GM12878 (cell line): ENCODE data around the gene PIAS1. TPM values are rescaled to one million over a fixed set of nuclear protein-coding genes. Genes with fewer than 3 reads are reported as not detected.
"Not testable (repeated sequence)": the region's sequence is repeated elsewhere in the genome, so short reads cannot be mapped to it uniquely, and the experiment has no call there.

ENCODE experiments used
- ATAC-seq: fragments of 200-7000 bp; cut with Tn5 transposase; 3 replicates; pipeline ENCODE4 v1.9.1; 2020; ENCODE audit warnings: mild to moderate bottlenecking, moderate library complexity
- BruUV-seq: library from RNA; stranded (reverse); fragments of 400-500 nt; replicated peaks from 2 replicates; lab custom pipeline; 2021; lab: Mats Ljungman, UMichigan
- CTCF ChIA-PET: fragments of 300-600 bp; sonication (Branson Sonifier 250); formaldehyde crosslinking; extraction: SDS; loops from one replicate; lab custom pipeline; 2021; ENCODE audit warnings: inconsistent platforms; lab: Yijun Ruan, JAX
- POLR2A ChIA-PET: fragments of 350-600 bp; formaldehyde crosslinking; extraction: SDS; loops from one replicate; lab custom pipeline; 2021; ENCODE audit warnings: inconsistent platforms; lab: Charles Lee
- RAD21 ChIA-PET: fragments of 300-600 bp; sonication (Branson Sonifier 250); formaldehyde crosslinking; loops from one replicate; lab custom pipeline; 2023; ENCODE audit warnings: antibody characterized with exemption; ENCODE audit not compliant: unreplicated experiment; lab: Charles Lee
- SMC1A ChIA-PET: fragments of 300-600 bp; sonication (Branson Sonifier 250); formaldehyde crosslinking; loops from one replicate; lab custom pipeline; 2023; ENCODE audit not compliant: unreplicated experiment, uncharacterized antibody; lab: Charles Lee
- DNase-seq: peaks from one replicate; pipeline ENCODE4 v3.0.0-alpha.2; 2011; ENCODE audit warnings: low read depth, low spot score
- FAIRE-seq: peaks from 3 replicates; lab custom pipeline; 2011; peaks lifted over from hg19 to GRCh38; lab: Jason Lieb, UNC
- H2AFZ ChIP-seq: 2 replicates; pipeline ENCODE4 v1.6.0; 2011; ENCODE audit warnings: low read depth, low read length, control low read depth; ENCODE audit not compliant: control insufficient read depth
- H3K27ac ChIP-seq: 2 replicates; pipeline ENCODE4 v1.5.1; 2011; ENCODE audit warnings: control low read depth; ENCODE audit not compliant: control insufficient read depth, insufficient read depth
- H3K27me3 ChIP-seq, 2 experiments: replicated peaks in 1 of 2; 2 replicates each; pipeline versions ENCODE4 v1.6.0 to v1.6.1; 2011; ENCODE audit warnings: low read length in 1 of 2; ENCODE audit not compliant: control insufficient read depth in 2 of 2, insufficient read depth in 2 of 2
- H3K36me3 ChIP-seq, 2 experiments: 2 replicates each; pipeline ENCODE4 v1.5.1; 2011; ENCODE audit warnings: low read length in 1 of 2; ENCODE audit not compliant: control insufficient read depth in 2 of 2, insufficient read depth in 2 of 2
- H3K4me1 ChIP-seq: 2 replicates; pipeline ENCODE4 v1.6.1; 2011; ENCODE audit warnings: mild to moderate bottlenecking, low read length, moderate library complexity, mixed read lengths; ENCODE audit not compliant: control insufficient read depth, insufficient read depth
- H3K4me2 ChIP-seq: 2 replicates; pipeline ENCODE4 v1.6.0; 2011; ENCODE audit warnings: control low read depth; ENCODE audit not compliant: control insufficient read depth, insufficient read depth
- H3K4me3 ChIP-seq: fragments of 200-600 bp; sonication (generic); 2 replicates; pipeline ENCODE4 v1.5.1; 2016
- H3K79me2 ChIP-seq: 2 replicates; pipeline ENCODE4 v1.6.0; 2011; ENCODE audit warnings: low read length; ENCODE audit not compliant: control insufficient read depth, insufficient read depth
- H3K9ac ChIP-seq: 2 replicates; pipeline ENCODE4 v1.8.0; 2011; ENCODE audit warnings: low read length, control low read depth, mixed read lengths; ENCODE audit not compliant: control insufficient read depth, insufficient read depth
- H3K9me3 ChIP-seq: replicated peaks from 3 replicates; pipeline ENCODE4 v1.5.1; 2011; ENCODE audit warnings: mild to moderate bottlenecking, low read length; ENCODE audit not compliant: control insufficient read depth, insufficient read depth
- H4K20me1 ChIP-seq: 2 replicates; pipeline ENCODE4 v1.6.0; 2011; ENCODE audit not compliant: control insufficient read depth, insufficient read depth
- ATF7 ChIP-seq: fragments of 450-650 bp; IDR thresholded peaks from 2 replicates; pipeline ENCODE4 v1.6.1; 2016; ENCODE audit warnings: low read depth, mild to moderate bottlenecking
- NFYA ChIP-seq: IDR thresholded peaks from 2 replicates; pipeline ENCODE4 v1.6.1; 2011; ENCODE audit warnings: low read depth, mild to moderate bottlenecking, low read length, improper control_type of control experiment, borderline replicate concordance
- POLR2A ChIP-seq: IDR thresholded peaks from 2 replicates; pipeline ENCODE4 v1.6.1; 2011; ENCODE audit warnings: low read depth, mild to moderate bottlenecking, low read length
- YBX1 ChIP-seq: fragments of 450-650 bp; IDR thresholded peaks from 2 replicates; pipeline ENCODE4 v1.6.1; 2016; ENCODE audit warnings: antibody characterized with exemption
- ZSCAN29 ChIP-seq: fragments of 450-650 bp; IDR thresholded peaks from 2 replicates; pipeline ENCODE4 v1.6.1; 2017; ENCODE audit warnings: mild to moderate bottlenecking, moderate library complexity
- WGBS: methylation state at CpG from one replicate; pipeline ENCODE4 v1.1.6; 2016; ENCODE audit warnings: low lambda C conversion rate; ENCODE audit not compliant: insufficient replicate concordance, insufficient coverage; ENCODE audit errors: missing lambda C conversion rate; 5-methylcytosine and 5-hydroxymethylcytosine counted together
- in situ Hi-C: fragments of 300-500 bp; cut with MboI; formaldehyde crosslinking; loops from 9 replicates; pipeline ENCODE4 v1.14.3; 2018; ENCODE audit warnings: mixed read lengths
- intact Hi-C: fragments of 100-400 bp; cut with micrococcal nuclease; formaldehyde crosslinking; loops from one replicate; pipeline ENCODE4 v1.14.2; 2022; ENCODE audit not compliant: unreplicated experiment
- polyA plus RNA-seq, 11 experiments: library from polyadenylated mRNA; depleted of rRNA in 4 of 11; unstranded in 6 of 11; stranded (reverse) in 5 of 11; fragments of >200 nt; fragmentation: Nextera tagmentation in 4 of 11; fragmentation: Illumina TruSeq in 1 of 11; extraction: Ambion mirVana in 4 of 11; extraction: Trizol in 1 of 11; gene quantifications; 1 replicate in 1 of 11; 2 replicates in 10 of 11; pipeline versions ENCODE4 v1.2.1 to v1.2.3, GENCODE V29; 2011 to 2016; ENCODE audit warnings: inconsistent platforms in 2 of 11, missing spikeins in 2 of 11, low read depth in 1 of 11
- total RNA-seq, 4 experiments: library from RNA; depleted of rRNA in 3 of 4; stranded (reverse); fragments of >200 nt in 3 of 4; fragmentation: Illumina TruSeq in 1 of 4; extraction: Trizol in 1 of 4; gene quantifications; 2 replicates each; pipeline versions ENCODE4 v1.2.1 to v1.2.3, GENCODE V29; 2013 to 2021
- TF ChIP-seq, protein P1 (sequence below): fragments of 450-650 bp; IDR thresholded peaks from 2 replicates; pipeline ENCODE4 v1.6.1; 2016; ENCODE audit warnings: mild to moderate bottlenecking, moderate library complexity, borderline replicate concordance

PIAS1 gene
- total and polyA plus RNA-seq, 10 of the 15 experiments (the other 5 are each of a cell fraction or from before 2014, with no cell fraction given), result 20.2 to 96.3 (median 37.0) TPM

- Histone ChIP-seq H3K79me2 (peaks cover 3% of the 10 kb centered on the region), H3K4me2 (no peak overlapping the region), H3K4me3 (no peak overlapping the region), H3K27me3 (no peaks in the 10 kb centered on the region), H4K20me1 (no peaks in the 10 kb centered on the region), H2AFZ (no peak overlapping the region), H3K4me1 (peaks cover 9% of the 10 kb centered on the region), H3K27ac (no peak overlapping the region), H3K36me3 (no peaks in the 10 kb centered on the region), H3K9ac (no peak overlapping the region), H3K9me3 (no peaks in the 10 kb centered on the region)
- intact Hi-C loops, result no loop called here
- in situ Hi-C loops, result no loop called here
- FAIRE-seq (no peak), ATAC-seq (no peak), DNase-seq (no peak)
- SMC1A ChIA-PET, result no interaction called here
- CTCF ChIA-PET, result no interaction called here
- WGBS, result 91% methylated on average over 6 of the region's 6 CpGs
- POLR2A ChIA-PET, result no interaction called here
- BruUV-seq, result no TSS peak
- RAD21 ChIA-PET, result no interaction called here
- TF ChIP-seq YBX1 (no peak), ZSCAN29 (no peak), POLR2A (no peak), ATF7 (no peak), NFYA (no peak)
- TF ChIP-seq, protein P1, sequence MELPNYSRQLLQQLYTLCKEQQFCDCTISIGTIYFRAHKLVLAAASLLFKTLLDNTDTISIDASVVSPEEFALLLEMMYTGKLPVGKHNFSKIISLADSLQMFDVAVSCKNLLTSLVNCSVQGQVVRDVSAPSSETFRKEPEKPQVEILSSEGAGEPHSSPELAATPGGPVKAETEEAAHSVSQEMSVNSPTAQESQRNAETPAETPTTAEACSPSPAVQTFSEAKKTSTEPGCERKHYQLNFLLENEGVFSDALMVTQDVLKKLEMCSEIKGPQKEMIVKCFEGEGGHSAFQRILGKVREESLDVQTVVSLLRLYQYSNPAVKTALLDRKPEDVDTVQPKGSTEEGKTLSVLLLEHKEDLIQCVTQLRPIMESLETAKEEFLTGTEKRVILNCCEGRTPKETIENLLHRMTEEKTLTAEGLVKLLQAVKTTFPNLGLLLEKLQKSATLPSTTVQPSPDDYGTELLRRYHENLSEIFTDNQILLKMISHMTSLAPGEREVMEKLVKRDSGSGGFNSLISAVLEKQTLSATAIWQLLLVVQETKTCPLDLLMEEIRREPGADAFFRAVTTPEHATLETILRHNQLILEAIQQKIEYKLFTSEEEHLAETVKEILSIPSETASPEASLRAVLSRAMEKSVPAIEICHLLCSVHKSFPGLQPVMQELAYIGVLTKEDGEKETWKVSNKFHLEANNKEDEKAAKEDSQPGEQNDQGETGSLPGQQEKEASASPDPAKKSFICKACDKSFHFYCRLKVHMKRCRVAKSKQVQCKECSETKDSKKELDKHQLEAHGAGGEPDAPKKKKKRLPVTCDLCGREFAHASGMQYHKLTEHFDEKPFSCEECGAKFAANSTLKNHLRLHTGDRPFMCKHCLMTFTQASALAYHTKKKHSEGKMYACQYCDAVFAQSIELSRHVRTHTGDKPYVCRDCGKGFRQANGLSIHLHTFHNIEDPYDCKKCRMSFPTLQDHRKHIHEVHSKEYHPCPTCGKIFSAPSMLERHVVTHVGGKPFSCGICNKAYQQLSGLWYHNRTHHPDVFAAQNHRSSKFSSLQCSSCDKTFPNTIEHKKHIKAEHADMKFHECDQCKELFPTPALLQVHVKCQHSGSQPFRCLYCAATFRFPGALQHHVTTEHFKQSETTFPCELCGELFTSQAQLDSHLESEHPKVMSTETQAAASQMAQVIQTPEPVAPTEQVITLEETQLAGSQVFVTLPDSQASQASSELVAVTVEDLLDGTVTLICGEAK, result no peak
Observed at GRCh38 chr15:68234060-68234459, 179.9 kb downstream of the PIAS1 start.

DNA sequence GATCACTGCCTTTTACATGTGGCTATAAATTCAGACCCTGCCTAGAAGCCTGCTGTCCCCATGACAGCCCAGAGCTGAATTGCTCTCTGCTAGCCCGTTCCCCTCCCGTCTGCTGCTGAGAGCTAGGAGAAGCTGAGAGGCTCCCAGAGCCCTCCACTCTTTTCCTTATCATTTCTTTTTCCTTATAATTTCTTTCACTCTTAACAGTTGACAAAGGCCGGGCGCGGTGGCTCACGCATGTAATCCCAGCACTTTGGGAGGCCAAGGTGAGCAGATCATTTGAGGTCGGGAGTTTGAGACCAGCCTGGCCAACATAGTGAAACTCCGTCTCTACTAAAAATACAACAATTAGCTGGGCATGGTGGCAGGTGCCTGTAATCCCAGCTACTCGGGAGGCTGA is 180.4 kb downstream of the PIAS1 start:
- intact Hi-C loops, FAIRE-seq, BruUV-seq, POLR2A ChIA-PET, H4K20me1 ChIP-seq, H3K9me3 ChIP-seq, SMC1A ChIA-PET, H3K27ac ChIP-seq, H3K4me1 ChIP-seq, H3K36me3 ChIP-seq, DNase-seq, H3K4me2 ChIP-seq, H3K79me2 ChIP-seq, in situ Hi-C loops, ATAC-seq, H3K9ac ChIP-seq, H3K4me3 ChIP-seq, H2AFZ ChIP-seq, H3K27me3 ChIP-seq: not testable (repeated sequence)
- WGBS, result 91% methylated on average over 9 of the region's 9 CpGs
- RAD21 ChIA-PET, result interaction anchor here (0.9 kb wide), 1 partner anchor 16 kb away, joined by 3 read pairs; no protein-coding TSS in a partner anchor
- CTCF ChIA-PET, result interaction anchor here (3.1 kb wide), 1 partner anchor 18 kb away, joined by 14 read pairs; no protein-coding TSS in a partner anchor
